Right atrium auricular region (tissue), 2 donors: ENCODE data around the gene PLEKHG7. TPM values are rescaled to one million over a fixed set of nuclear protein-coding genes. Genes with fewer than 3 reads are reported as not detected.

Experiments used
- DNase-seq: peaks from one replicate; pipeline ENCODE4 v3.0.0-alpha.2; 2019; ENCODE audit warnings: low spot score
- H3K27ac ChIP-seq, 2 donors: fragments of 200-600 bp; sonication (generic); 1 replicate in 1 of 2; 2 replicates in 1 of 2; pipeline ENCODE4 v1.5.1; 2016 to 2019
- H3K27me3 ChIP-seq, 2 donors: fragments of 200-600 bp; sonication (generic); one replicate each; pipeline versions ENCODE4 v1.5.1 to v1.6.0; 2017 to 2019
- H3K36me3 ChIP-seq: fragments of 200-600 bp; sonication (generic); one replicate; pipeline ENCODE4 v1.5.1; 2016
- H3K4me1 ChIP-seq, 2 donors: fragments of 200-600 bp; sonication (generic); one replicate each; pipeline versions ENCODE4 v1.5.1 to v1.6.0; 2017 to 2019
- H3K4me3 ChIP-seq, 2 donors: fragments of 200-600 bp; sonication (generic); 1 replicate in 1 of 2; 2 replicates in 1 of 2; pipeline ENCODE4 v1.5.1; 2017 to 2019; ENCODE audit warnings: mild to moderate bottlenecking in 1 of 2, moderate library complexity in 1 of 2
- H3K9me3 ChIP-seq, 2 donors: fragments of 200-600 bp; sonication (generic); one replicate each; pipeline ENCODE4 v1.5.1; 2019
- CTCF ChIP-seq, 2 donors: fragments of 200-600 bp; sonication (generic); IDR thresholded peaks; one replicate each; pipeline ENCODE4 v1.5.1; 2019; ENCODE audit warnings: antibody characterized with exemption in 2 of 2
- total RNA-seq, 2 donors: library from RNA; depleted of rRNA; stranded (reverse); fragments of >200 nt; gene quantifications; one replicate each; pipeline ENCODE4 v1.1.0, GENCODE V29; 2016

PLEKHG7 gene
- total RNA-seq, 2 donors from 2014 or later = not detected

DNA sequence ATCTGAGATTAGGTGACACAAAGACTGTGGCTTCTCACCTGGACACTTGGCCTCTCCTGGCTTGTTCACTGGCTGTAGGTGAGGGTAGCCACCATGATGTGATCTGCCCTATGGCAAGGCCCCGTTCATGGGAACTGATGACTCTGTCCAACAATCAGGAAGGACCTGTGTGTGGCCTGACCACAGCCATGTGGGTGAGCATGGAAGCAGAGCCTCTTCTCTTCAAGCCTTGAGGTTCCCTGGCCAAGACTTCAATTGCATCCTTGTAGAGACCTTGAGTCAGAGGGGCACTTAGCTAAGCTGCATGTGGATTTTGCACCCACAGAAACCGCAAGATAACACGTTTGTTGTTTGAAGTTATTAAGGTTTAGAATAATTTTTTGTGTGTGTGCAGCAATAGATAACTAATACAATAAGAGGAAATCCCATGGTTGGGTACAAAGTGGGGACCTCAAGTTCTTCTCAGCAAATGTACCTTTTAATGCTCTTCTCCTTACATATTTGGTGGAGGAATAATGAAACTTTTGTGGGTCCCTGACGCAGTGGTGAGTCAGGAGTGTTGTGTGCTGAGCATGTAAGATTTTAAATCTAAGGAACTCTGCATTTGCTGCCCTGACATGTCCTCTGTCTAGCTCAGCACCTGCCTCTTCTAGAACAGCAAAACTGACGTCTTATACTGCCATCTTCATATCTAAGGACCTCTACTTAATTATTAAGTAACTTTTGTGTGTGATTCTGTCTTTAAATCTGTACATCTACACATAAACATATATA, 27.5 kb upstream of the PLEKHG7 start:
- Histone ChIP-seq H3K36me3 (no peaks in the 10 kb centered on the region), H3K27me3 (no peaks in the 10 kb centered on the region), H3K27ac (no peak overlapping the region), H3K9me3 (no peaks in the 10 kb centered on the region), H3K4me3 (no peak overlapping the region), H3K4me1 (no peaks in the 10 kb centered on the region)
- no peak for DNase-seq
- no peak for TF ChIP-seq CTCF (IDR thresholded peaks at IDR 0.05)

- no peaks in the 10 kb centered on the region for H3K36me3 ChIP-seq
- no peak overlapping the region for H3K4me3 ChIP-seq
- TF ChIP-seq CTCF (IDR thresholded peaks at IDR 0.05) = no peak
- no peak for DNase-seq
- H3K27me3 ChIP-seq = no peaks in the 10 kb centered on the region
- no peak overlapping the region for H3K27ac ChIP-seq
- H3K9me3 ChIP-seq = no peaks in the 10 kb centered on the region
- no peaks in the 10 kb centered on the region for H3K4me1 ChIP-seq
These were observed 26.1 kb upstream of the PLEKHG7 start for GRCh38 chr12:92676710-92677109.

DNA sequence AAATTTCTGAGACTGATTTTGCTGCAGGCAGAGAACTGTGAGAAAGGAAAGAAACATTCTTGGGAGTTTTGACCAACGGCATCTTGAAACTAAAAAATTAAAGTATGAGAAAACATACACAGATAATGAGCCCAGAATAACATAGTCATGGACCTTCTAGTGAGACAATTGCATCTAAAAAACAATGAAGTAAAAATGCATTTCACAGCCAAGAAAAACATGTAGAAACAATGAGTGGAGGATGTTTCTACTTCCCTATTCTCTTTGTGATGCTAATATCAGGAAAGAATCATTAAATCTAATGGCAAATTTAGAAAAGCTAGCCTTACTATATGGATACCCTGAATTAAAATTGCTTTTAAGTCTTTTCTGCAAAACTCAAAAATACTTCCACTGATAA, 12.2 kb upstream of the PLEKHG7 start:
- no peak for TF ChIP-seq CTCF (IDR thresholded peaks at IDR 0.05)
- Histone ChIP-seq H3K9me3 (no peaks in the 10 kb centered on the region), H3K27me3 (no peaks in the 10 kb centered on the region)

DNA sequence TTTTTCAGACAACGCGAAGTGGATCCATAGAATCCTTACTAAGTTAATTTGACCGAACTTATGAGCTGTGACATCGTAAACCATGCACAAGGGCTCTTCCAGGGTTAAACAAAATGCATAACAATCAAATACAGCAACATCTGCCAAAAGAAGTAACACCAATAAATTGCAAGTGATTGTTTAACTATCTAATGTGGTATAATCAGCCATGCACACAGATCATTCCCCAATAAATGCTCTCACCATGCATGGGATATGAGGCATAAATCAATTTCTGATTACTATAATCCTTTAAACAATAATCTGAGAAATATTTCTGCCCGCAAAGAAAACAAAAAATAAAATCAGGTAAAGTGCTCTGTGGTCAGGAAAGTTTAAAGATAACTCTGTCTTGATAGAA, 7.7 kb upstream of the PLEKHG7 start:
- no peaks in the 10 kb centered on the region for H3K36me3 ChIP-seq
- no peak overlapping the region for H3K27ac ChIP-seq
- no peak for DNase-seq
- no peak for TF ChIP-seq CTCF (IDR thresholded peaks at IDR 0.05)
- no peaks in the 10 kb centered on the region for H3K4me1 ChIP-seq
- H3K9me3 ChIP-seq = no peaks in the 10 kb centered on the region
- no peak overlapping the region for H3K4me3 ChIP-seq
- no peaks in the 10 kb centered on the region for H3K27me3 ChIP-seq

More for the DNA sequence above, 12.2 kb upstream of the PLEKHG7 start:
- Histone ChIP-seq H3K4me3 (no peak overlapping the region), H3K27ac (no peak overlapping the region), H3K4me1 (no peaks in the 10 kb centered on the region), H3K36me3 (no peaks in the 10 kb centered on the region)
- DNase-seq = no peak

- TF ChIP-seq CTCF (IDR thresholded peaks at IDR 0.05) = no peak
- H3K27me3 ChIP-seq = no peaks in the 10 kb centered on the region
- no peaks in the 10 kb centered on the region for H3K4me1 ChIP-seq
- H3K4me3 ChIP-seq = no peak overlapping the region
- H3K36me3 ChIP-seq = no peaks in the 10 kb centered on the region
- no peak for DNase-seq
- no peaks in the 10 kb centered on the region for H3K9me3 ChIP-seq
- H3K27ac ChIP-seq = no peak overlapping the region
These were observed 7.2 kb upstream of the PLEKHG7 start for GRCh38 chr12:92695577-92695976.

- H3K36me3 ChIP-seq = no peaks in the 10 kb centered on the region
- TF ChIP-seq CTCF (IDR thresholded peaks at IDR 0.05) = no peak
- no peaks in the 10 kb centered on the region for H3K27me3 ChIP-seq
- peak; percentile 69 for DNase-seq
- H3K27ac ChIP-seq = no peak overlapping the region
- H3K9me3 ChIP-seq = no peaks in the 10 kb centered on the region
- H3K4me3 ChIP-seq = no peak overlapping the region
- H3K4me1 ChIP-seq = no peaks in the 10 kb centered on the region
These were observed 6.6 kb upstream of the PLEKHG7 start for GRCh38 chr12:92696216-92696615.
